NCI-H1417 treated with DMSO at 0.1 percent for 48 hours (cell line): ENCODE results near the gene AGBL4.

Source experiments
- DNase-seq: peaks from one replicate; lab custom pipeline; 2025; lab: John Stamatoyannopoulos, UW

AGBL4 gene

DNA sequence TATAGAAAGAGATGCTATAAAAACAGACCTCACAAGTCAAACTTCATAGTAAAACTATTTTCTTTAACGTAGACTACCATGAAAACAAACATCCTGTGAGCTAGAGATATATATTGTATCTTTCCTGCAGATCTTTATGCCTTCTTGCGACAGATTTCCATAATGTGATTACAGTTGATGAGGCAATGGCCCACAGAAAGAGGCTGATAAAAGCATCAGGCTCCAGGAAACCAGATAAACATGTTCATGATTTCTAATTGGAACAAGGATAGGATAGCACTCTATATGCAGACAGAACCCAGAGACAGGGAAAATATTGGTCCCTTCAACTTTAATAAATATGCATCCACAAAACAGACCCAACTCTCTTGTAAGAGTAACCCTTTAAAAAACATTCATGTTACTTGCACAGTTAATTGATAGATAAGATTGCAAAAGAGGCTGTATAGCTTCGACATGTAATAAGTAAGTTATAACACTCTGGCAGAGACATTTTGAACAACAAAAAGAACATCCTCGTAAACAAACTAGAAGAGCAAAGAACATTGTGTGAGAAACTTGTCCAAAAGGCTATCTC lies 329.4 kb downstream of the AGBL4 start:
- no peak for DNase-seq

DNA sequence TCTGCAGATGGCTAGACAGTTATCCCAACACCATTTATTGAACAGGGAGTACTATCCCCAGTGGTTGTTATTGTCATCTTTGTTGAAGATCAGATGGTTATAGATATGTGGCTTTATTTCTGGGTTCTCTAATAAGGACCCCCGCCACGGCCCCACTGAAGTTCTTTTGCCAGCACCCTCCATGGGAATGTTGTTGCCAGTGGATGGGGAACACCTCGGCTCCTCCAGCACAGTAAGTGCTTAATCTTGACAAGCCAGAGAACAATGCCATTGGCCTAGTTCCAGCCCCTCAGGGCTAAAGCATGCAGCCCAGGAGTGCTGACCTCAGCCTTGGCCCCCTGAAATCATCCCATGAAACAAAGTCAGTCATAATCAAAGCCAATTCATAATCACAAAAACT lies 337.6 kb downstream of the AGBL4 start:
- DNase-seq = no peak

DNA sequence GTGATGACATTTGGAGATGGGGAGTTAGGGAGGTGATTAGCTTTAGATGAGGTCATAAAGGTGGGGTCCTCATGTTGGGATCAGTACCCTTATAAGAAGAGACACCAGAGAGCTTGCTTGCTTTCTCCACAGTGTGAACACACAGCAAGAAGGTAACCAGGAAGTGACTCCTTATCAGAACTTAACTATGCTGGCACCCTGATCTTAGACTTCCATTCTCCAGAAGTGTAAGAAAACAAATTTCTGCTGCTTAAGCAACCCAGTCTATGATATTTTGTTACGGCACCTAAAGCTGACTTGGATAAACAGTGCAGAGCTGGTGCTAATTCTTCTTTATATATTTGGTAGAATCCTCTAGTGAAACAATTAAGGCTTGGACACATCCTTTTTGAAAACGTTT lies 346.0 kb downstream of the AGBL4 start:
- DNase-seq = no peak

DNA sequence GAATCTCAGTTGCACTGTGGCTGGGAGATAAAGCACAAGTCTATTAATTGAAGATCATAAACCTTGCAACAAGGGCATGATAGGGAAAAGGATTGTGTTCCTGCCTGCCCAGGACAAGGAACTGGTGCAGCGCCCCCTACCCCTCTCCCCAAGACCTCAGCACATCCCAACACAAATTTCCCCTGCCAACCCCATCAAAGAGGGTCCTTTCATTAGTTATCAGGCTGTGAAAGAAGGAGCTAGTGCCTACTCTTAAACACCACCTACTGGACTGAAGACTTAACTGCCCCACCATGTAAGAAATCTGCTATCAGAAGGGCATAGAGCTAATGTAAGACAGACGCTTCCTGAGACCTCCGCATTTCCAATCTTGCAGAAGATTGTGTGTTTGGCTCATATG lies 372.6 kb downstream of the AGBL4 start:
- no peak for DNase-seq

DNA sequence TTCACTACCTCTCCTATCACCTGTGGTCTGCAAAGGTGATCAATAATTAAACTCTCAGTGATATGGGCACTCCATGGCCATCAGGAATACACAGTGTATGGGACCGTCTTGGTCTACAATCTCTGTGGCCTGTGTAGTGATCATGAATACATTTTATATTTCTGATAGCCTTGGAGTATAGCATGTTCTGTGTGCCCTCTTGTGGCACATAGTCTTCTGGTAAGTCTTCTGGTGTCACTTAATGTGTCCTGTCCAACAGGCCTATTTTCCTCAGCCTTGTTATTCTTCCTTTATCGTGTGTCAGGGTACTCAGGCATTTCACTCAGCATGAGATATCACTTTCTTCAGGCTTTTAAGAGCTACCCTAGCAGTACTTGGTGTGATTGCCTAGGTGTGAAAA lies 393.6 kb downstream of the AGBL4 start:
- DNase-seq = no peak

DNA sequence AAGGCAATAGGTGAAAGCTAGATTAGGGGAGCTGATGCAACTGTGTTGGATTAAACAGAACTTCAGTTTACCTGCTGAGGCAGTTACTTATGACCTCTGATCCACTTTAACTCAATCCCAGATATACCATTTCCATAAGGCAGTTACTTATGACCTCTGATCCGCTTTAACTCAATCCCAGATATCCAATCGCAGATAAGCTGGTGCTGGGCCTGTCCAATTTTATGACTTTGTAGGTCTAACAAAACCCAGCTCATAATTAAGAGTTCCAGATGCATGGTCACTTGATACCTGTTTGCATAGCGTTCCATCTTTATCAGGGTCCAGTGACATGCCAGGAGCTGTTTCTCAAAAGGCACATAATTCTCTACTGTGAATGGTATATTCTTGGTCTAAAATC lies 396.0 kb downstream of the AGBL4 start:
- no peak for DNase-seq

DNA sequence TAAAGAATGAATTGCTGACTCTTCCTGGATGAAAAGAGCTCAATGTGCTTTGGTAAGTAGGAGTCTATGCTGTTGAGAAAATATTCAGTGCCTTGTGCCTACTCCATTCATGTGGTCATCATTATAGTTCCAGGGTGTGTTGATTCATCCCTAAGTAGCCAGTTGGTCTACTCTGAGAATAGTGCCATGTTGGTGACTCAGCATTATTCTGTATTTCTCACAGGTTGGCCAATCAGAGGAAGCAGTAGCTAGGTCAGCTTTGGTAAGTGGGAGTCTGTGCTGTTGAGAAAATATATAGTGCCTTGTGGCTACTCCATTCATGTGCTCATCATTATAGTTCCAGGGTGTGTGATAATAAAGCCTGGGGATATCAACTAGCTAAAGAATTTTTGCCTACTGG lies 397.3 kb downstream of the AGBL4 start:
- DNase-seq = no peak

DNA sequence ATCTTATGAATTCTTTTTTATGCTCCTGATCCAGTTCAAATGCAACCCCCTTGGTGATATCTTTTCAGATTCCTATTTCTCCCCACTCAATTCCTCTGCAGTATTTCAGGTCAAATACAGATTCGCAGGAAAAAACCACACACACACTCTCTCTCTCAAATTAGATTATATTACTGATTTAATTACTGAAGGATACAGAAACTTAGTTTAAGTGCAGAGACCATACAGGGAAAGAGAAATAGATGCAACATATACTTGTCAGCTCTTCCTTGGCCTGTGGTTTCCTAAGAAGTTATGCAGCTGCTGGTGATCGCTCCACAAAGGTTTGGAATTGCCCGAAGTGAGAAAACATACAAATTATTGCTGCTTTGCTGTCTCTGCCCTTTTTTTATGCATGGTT lies 400.9 kb downstream of the AGBL4 start:
- DNase-seq = no peak

DNA sequence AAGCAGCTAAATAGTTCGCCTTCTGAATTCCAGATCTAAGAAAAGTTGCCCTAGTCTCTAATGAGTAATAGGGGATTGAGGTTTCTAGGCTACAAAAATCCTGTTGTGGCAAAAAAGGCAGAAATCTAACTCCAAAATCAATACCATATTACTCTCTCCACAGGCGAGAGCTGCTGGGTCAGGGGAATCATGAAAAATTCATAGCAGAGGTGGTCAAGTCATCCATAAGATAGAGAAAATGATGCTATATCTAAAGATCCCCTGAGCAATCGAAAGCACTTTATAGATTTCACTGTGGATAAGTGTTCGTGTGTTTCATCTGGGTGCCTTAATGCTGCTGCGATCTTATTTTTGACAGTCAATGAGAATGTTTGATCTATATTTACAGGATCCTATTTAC lies 417.7 kb downstream of the AGBL4 start:
- DNase-seq = no peak

DNA sequence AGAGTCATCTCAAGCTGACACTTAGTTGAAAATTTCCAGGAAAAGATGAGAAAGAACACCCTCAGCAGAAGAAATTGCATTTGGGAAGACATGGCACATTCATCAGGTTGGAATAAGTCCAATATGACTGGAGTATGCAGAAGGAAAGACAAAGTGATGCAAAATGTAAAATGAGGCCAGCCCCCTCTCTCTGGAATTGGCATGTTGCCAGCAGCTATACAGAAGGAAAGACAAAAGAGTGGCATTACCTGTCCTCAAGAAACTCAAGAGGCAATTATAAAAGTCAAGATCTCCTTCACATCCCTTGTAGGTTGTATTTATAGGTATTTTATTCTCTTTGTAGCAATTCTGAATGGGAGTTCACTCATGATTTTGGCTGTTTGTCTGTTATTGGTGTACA lies 426.3 kb downstream of the AGBL4 start:
- DNase-seq = no peak

DNA sequence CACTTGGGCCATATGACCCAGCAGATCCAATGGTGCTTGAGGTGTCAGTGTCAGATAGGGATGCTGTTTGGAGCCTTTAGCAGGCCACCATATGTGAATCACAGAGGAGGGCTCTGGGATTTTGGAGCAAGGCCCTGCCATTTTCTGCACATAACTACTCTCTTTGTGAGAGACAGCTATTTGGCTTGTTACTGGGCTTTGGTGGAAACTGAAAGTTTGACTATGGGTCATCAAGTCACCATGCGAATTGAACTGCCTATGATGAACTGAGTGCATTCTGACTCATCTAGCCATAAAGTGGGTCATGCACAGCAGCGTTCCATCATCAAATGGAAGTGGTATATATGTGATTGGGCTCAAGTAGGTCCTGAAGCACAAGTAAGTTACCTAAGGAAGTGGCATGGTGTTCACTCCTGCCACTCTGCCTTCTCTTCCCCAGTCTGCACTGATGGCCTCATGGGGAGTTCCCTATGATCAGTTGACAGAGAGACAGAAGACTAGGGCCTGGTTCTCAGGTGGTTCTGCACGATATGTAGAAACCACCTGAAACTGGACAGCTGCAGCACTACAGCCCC lies 447.3 kb downstream of the AGBL4 start:
- no peak for DNase-seq

DNA sequence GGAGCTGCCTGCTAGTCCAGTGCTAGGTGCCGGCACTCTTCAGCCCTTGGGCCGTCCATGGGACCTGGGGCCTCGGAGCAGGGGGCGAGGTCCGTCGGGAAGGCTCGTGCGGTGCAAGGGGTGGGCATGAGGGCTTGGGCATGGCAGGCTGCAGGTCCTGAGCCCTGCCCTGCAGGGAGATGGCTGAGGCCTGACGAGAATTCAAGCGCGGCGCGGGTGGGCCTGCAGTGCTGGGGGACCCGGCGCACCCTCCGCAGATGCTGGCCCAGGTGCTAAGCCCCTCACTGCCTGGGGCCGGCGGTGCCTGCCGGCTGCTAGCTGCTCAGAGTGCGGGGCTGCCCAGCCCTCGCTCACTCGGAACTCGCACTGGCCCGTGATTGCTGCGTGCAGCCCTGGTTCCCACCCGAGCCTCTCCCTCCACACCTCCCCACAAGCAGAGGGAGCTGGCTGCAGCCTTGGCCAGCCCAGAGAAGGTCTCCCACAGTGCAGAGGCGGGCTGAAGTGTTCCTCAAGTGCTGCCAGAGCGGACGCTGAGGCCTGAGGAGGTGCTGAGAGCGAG lies 467.0 kb downstream of the AGBL4 start:
- no peak for DNase-seq

DNA sequence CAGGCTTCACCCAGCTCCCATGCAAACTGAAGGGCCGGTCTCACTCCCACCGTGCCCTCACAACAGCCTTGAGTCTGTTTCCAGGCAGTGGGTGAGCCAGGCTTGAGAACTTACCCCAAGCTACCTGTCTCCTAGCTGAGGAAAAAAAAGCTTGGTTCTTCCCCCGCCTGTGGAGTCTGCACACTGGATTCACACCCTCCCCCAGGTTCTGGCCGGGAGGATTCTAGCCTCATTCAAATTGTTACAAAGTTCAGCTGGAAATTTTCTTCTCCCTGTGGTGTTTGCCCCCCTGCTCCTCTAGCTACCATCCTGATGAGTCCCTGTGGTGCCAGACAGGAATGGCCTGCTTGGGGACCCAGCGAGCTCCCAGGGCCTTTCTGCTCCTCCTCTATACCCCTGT lies 471.7 kb downstream of the AGBL4 start:
- no peak for DNase-seq

DNA sequence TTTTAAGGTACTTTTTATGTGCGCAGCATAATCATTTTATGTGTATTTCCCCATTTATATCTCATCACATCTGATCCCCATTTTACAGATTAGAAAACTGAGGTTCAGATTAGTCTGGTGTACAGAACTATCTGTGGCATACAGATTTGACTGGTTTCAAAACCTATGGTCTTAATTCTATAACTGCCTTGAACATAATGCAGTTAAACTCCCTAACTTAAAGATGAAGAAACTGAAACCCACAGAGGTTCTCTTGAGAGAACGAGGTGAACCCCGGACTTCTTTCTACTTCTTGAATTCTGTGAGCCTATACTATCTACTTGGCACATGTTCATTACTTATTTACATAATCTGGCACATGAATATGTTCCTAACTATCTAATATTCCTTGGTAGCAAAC lies 479.1 kb downstream of the AGBL4 start:
- no peak for DNase-seq

DNA sequence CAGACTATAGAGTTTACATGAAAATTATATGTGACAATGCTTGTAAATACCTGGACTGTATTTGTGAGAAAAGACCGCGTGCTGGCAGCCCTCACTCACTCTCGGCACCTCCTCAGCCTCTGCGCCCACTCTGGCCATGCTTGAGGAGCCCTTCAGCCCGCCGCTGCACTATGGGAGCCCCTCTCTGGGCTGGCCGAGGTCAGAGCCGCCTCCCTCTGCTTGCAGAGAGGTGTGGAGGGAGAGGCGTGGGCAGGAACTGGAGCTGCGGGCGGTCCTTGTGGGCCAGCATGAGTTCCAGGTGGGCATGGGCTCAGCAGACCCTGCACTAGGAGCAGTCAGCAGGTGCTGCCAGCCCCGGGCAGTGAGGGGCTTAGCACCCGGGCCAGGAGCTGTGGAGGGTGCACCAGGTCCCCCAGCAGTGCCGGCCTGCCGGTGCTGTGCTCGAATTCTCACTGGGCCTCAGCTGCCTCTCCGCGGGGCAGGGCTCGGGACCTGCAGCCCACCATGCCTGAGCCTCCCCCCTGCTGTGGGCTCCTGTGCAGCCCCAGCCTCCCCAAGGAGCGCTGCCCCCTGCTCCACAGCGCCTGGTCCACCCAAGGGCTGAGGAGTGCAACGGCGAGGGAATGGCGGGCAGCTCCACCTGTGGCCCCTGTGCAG lies 482.5 kb downstream of the AGBL4 start:
- DNase-seq = no peak

DNA sequence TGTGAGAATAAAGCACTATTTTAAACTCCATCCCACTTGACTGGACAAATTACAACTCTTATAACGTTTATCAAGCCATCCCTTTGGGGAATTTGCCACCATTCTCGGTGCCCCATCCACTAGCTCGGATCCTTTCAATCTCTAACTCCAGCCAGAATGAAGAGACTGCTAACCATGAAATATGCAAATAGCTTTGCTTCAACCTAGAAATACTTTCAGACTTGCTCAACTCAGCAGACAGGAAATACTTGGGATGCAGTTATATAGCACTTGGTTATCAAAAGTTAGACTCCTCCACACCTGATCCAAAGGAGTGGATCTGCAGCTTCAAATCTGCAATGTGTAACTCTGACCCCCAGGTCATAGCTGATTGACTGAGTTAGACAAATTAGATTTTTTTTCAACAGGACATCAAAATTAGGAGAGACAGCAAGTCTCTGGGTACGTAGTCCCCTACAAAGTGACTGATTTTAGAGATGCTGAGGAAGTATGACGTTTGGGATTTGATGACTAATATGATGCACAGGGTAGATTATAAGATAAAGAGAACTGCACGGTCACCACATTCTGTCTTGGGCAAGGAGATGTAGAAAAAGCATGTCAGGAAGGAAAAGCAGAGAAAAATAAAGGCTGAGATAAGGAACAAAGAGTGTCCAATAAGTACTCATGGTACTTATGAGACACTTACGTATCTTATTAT lies 496.0 kb downstream of the AGBL4 start:
- no peak for DNase-seq

DNA sequence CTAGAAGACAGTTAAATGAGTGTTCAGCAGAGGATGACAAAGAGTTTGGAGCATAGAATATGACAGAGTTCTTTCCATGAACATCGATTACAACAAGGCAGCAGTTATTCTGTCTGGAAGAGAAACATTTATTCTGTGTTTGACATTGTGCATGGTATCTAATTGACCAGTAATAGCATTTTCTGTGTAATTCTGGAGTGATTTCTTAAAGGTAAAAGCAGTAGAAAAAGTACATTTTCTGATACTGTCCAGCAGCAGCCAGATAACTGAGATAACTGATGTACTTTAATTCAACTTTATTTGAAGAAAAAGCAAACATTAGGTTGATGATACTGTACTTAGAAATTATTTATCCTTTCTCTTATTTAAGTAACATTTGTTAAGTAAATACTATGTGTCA lies 497.1 kb downstream of the AGBL4 start:
- DNase-seq = no peak

DNA sequence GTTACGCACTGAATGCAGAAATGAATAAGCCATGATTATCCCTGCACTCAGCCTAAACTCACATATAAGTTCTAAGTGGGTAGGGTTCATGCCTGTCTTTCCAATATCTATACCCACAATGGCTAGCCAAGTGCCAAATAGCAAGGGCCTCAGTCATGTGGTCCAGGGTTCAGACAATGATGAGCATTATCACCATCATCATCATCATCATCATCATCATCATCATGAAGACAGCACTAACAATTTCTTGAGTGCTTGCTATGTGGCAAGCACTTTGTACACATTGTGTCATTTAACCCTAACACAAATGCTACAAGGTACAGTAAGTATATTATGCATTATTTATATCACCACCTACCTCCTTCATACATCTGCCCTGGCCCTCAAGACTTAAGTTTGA lies 500.0 kb downstream of the AGBL4 start:
- no peak for DNase-seq

DNA sequence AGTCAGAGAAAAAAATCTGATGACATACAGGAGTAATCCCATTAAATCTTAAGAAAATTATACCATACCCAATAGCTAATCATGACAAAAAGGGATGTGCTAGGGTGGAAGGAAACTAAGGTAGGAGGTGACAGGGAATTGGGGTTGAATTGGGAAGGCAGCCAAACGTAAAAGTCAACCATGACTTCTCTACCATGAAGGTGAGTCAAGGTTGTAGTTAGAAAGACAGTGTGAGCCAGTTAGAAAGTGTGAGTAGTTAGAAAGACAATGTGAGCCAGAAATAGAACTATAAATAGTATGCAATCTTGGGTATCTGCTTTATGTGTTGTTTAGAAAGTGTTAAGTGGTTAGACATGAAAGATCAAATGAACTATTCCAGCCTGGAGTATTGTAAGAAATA lies 556.8 kb downstream of the AGBL4 start:
- no peak for DNase-seq

DNA sequence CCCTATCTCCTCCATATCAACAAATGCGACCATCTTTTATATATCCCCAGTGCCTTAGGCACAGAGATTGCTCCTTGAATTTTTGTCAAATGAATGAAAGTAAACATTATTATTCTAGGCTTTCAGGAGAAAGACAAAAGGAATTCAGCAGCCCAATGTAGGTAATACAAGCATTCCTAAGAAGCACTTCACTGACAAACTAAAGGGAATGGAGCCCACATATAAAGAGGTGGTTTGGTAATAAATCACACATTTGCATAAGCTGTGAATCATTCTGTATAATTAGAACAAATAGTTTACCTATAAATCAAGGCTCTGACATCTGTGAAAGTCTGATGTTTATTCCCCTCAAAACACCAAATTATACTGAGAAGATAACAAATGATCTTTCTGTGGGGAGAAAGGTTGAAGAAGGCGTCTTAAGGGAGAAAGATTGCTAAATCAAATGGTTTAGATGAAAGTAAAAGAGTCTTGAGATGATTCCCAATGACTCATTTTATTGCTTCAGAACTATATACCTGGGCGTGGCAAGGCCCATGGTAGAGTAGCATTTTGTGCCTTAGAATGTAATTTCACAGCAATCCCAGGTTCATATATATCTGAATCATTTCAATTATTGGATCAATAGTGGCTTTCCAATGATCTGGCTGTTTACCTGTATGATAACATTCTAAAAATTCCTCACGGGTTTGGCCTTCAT lies 558.1 kb downstream of the AGBL4 start:
- DNase-seq = no peak

DNA sequence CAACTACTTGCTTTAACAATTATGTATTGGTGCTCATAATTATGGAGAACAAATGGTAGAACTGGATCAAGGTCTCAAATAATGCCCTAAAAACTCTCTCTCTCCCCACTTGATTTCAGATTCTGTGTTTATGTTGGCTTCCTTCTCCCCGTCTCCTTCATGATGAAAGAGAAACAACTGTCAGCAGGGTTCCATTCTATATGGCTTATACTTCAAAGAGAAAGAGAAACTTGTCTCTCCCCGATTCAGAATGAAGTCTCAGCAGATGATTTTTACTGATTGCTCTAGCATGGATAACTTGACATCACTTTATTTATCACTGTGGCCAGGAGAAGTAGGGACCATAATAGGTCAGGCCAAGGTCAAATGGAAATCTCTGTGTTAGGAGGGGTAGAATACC lies 575.6 kb downstream of the AGBL4 start:
- DNase-seq = no peak

DNA sequence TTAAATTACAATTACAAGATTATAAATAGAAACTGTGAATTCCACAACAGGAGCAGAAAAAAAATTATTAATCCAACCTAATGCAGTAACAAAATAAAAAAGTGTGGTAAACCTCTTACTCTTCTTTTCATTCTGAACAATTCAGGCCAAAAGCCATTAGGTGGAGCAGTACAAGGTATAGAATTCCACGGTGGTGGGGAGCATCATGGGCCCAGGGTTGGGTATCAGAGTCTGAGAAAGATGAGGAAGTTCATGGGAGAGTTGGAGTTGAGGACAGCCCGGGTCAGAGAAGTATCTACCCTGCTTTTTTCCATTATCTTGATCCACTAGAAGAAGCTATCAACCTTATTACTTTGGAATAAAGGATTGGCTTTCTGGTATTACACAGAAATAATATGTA lies 586.9 kb downstream of the AGBL4 start:
- no peak for DNase-seq

DNA sequence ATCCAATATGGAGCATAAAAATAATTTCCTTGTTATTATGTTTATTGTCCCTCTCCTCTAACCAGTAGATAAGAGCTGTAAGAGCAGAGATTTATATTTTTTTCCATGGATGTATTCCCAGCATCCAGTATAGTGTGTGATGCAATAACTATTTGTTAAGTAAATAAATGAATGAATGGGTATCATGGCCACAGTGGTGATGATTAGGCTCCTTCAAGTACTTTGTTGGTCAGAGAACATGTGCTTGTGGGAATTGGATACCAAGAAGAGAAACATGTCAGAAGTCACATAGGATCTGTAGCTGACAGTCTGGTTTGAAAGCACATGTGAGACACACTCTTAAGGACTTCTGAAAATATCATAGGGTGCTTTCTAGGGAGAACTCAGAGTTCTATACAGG lies 588.5 kb downstream of the AGBL4 start:
- peak; percentile 18 for DNase-seq
